H1 (cell line): Measurements from ENCODE around the gene SFR1. TPM values are rescaled to one million over a fixed set of nuclear protein-coding genes. Genes with fewer than 3 reads are reported as not detected.

Experiments used
- CTCF ChIA-PET: fragments of 300-600 bp; sonication (Branson Sonifier 250); formaldehyde crosslinking; loops from one replicate; lab custom pipeline; 2021; ENCODE audit not compliant: partially characterized antibody; lab: Charles Lee
- POLR2A ChIA-PET: fragments of 300-600 bp; sonication (Branson Sonifier 250); formaldehyde crosslinking; loops from one replicate; lab custom pipeline; 2021; ENCODE audit warnings: inconsistent platforms; ENCODE audit not compliant: partially characterized antibody; lab: Charles Lee
- DNase-seq, 2 experiments: peaks; one replicate each; pipeline versions ENCODE4 v3.0.0 to v3.0.0-alpha.2; 2010 to 2022; ENCODE audit warnings: low spot score in 2 of 2, low read depth in 1 of 2, mixed read lengths in 1 of 2
- FAIRE-seq: peaks from 2 replicates; lab custom pipeline; 2011; peaks lifted over from hg19 to GRCh38; lab: Jason Lieb, UNC
- H2AFZ ChIP-seq: 2 replicates; pipeline ENCODE4 v1.8.1; 2012; ENCODE audit warnings: low read length, inconsistent platforms
- H2AK5ac ChIP-seq: 2 replicates; pipeline ENCODE4 v1.6.1; 2013; ENCODE audit warnings: low read depth, low read length
- H2BK120ac ChIP-seq: replicated peaks from 2 replicates; pipeline ENCODE3; 2013; ENCODE audit warnings: low read depth, low read length, inconsistent platforms
- H2BK12ac ChIP-seq: 2 replicates; pipeline ENCODE4 v1.6.1; 2013; ENCODE audit warnings: low read depth, low read length
- H2BK15ac ChIP-seq: 2 replicates; pipeline ENCODE4 v1.6.1; 2013; ENCODE audit warnings: low read length
- H2BK20ac ChIP-seq: 2 replicates; pipeline ENCODE4 v1.6.1; 2013; ENCODE audit warnings: low read length
- H2BK5ac ChIP-seq: 2 replicates; pipeline ENCODE4 v1.6.1; 2013; ENCODE audit warnings: low read depth, low read length
- H3K14ac ChIP-seq: 2 replicates; pipeline ENCODE4 v1.6.1; 2013; ENCODE audit warnings: inconsistent platforms; ENCODE audit not compliant: insufficient read length
- H3K18ac ChIP-seq: 2 replicates; pipeline ENCODE4 v1.6.1; 2013; ENCODE audit warnings: low read length; ENCODE audit errors: extremely low read depth
- H3K23ac ChIP-seq: 2 replicates; pipeline ENCODE4 v1.6.1; 2013; ENCODE audit warnings: inconsistent platforms; ENCODE audit not compliant: insufficient read length
- H3K23me2 ChIP-seq: 2 replicates; pipeline ENCODE4 v1.6.1; 2013; ENCODE audit warnings: low read depth, low read length
- H3K27ac ChIP-seq: 2 replicates; pipeline ENCODE4 v1.6.1; 2011; ENCODE audit warnings: low read depth, low read length, inconsistent platforms
- H3K27me3 ChIP-seq, 4 experiments: replicated peaks in 1 of 4; 1 replicate in 1 of 4; 2 replicates in 3 of 4; pipeline versions ENCODE4 v1.6.1 to v1.8.1; 2011 to 2013; ENCODE audit warnings: low read length in 3 of 4, mild to moderate bottlenecking in 3 of 4, inconsistent platforms in 2 of 4, mixed read lengths in 2 of 4, moderate library complexity in 1 of 4; ENCODE audit not compliant: control insufficient read depth in 3 of 4, insufficient read depth in 3 of 4; ENCODE audit errors: extremely low read depth in 1 of 4
- H3K36me3 ChIP-seq, 4 experiments: 2 replicates each; pipeline versions ENCODE4 v1.6.1 to v1.8.1; 2011 to 2013; ENCODE audit warnings: mild to moderate bottlenecking in 4 of 4, low read length in 3 of 4, moderate library complexity in 2 of 4, control low read depth in 1 of 4, inconsistent platforms in 1 of 4; ENCODE audit not compliant: insufficient read depth in 4 of 4, control insufficient read depth in 2 of 4
- H3K4ac ChIP-seq: replicated peaks from 2 replicates; pipeline ENCODE3; 2013; ENCODE audit warnings: low read length, low read depth, mixed read lengths, inconsistent platforms; ENCODE audit not compliant: insufficient read length
- H3K4me1 ChIP-seq, 4 experiments: replicated peaks in 1 of 4; 1 replicate in 1 of 4; 2 replicates in 3 of 4; pipeline versions ENCODE4 v1.6.1 to v1.8.1; 2011 to 2013; ENCODE audit warnings: low read length in 3 of 4, inconsistent platforms in 2 of 4, mixed read lengths in 1 of 4; ENCODE audit not compliant: insufficient read depth in 4 of 4, control insufficient read depth in 3 of 4
- H3K4me2 ChIP-seq, 2 experiments: 2 replicates each; pipeline versions ENCODE4 v1.6.1 to v1.8.1; 2011 to 2013; ENCODE audit warnings: low read depth in 2 of 2, low read length in 2 of 2, control low read depth in 1 of 2, inconsistent platforms in 1 of 2, mild to moderate bottlenecking in 1 of 2; ENCODE audit not compliant: insufficient read depth in 1 of 2
- H3K4me3 ChIP-seq, 4 experiments: fragments of 200-600, 300-600 bp in 1 of 4; sonication (generic), shearing (Covaris generic), sonication (Bioruptor Twin) in 1 of 4; 2 replicates each; pipeline versions ENCODE4 v1.5.1 to v1.8.1; 2011 to 2016; ENCODE audit warnings: low read length in 4 of 4, low read depth in 3 of 4, control low read depth in 2 of 4, inconsistent platforms in 2 of 4, mild to moderate bottlenecking in 2 of 4, mixed read lengths in 1 of 4, moderate library complexity in 1 of 4; ENCODE audit not compliant: insufficient read depth in 2 of 4; ENCODE audit errors: extremely low read depth in 1 of 4
- H3K56ac ChIP-seq: replicated peaks from 2 replicates; pipeline ENCODE3; 2013; ENCODE audit warnings: low read depth, mild to moderate bottlenecking, mixed read lengths, low read length, inconsistent platforms; ENCODE audit not compliant: insufficient read length
- H3K79me1 ChIP-seq: 2 replicates; pipeline ENCODE4 v1.6.1; 2013; ENCODE audit warnings: low read depth, low read length, control low read depth
- H3K79me2 ChIP-seq, 2 experiments: 2 replicates each; pipeline versions ENCODE4 v1.6.1 to v1.8.1; 2012 to 2013; ENCODE audit warnings: low read length in 2 of 2, mild to moderate bottlenecking in 2 of 2, inconsistent platforms in 1 of 2; ENCODE audit not compliant: insufficient read depth in 2 of 2, control insufficient read depth in 1 of 2
- H3K9ac ChIP-seq, 4 experiments: replicated peaks in 1 of 4; 1 replicate in 1 of 4; 2 replicates in 3 of 4; pipeline versions ENCODE4 v1.6.1 to v1.8.1; 2011 to 2013; ENCODE audit warnings: low read depth in 3 of 4, low read length in 3 of 4, control low read depth in 2 of 4, mild to moderate bottlenecking in 2 of 4, moderate library complexity in 2 of 4, inconsistent platforms in 1 of 4; ENCODE audit errors: extremely low read depth in 1 of 4
- H3K9me3 ChIP-seq, 2 experiments: 2 replicates each; pipeline versions ENCODE4 v1.6.1 to v1.8.1; 2012 to 2013; ENCODE audit warnings: mild to moderate bottlenecking in 2 of 2, moderate library complexity in 2 of 2, control low read depth in 1 of 2, inconsistent platforms in 1 of 2, low read depth in 1 of 2, low read length in 1 of 2, mixed read lengths in 1 of 2; ENCODE audit not compliant: insufficient read depth in 2 of 2
- H4K20me1 ChIP-seq, 2 experiments: replicated peaks in 1 of 2; 2 replicates each; pipeline versions ENCODE3 to v1.8.1; 2011 to 2013; ENCODE audit warnings: inconsistent platforms in 2 of 2, low read length in 2 of 2, mild to moderate bottlenecking in 1 of 2; ENCODE audit not compliant: insufficient read depth in 2 of 2, control insufficient read depth in 1 of 2
- H4K5ac ChIP-seq: 2 replicates; pipeline ENCODE4 v1.6.1; 2013; ENCODE audit warnings: low read length, low read depth, mixed read lengths, inconsistent platforms; ENCODE audit not compliant: insufficient read length
- H4K8ac ChIP-seq: 2 replicates; pipeline ENCODE4 v1.8.0; 2013; ENCODE audit warnings: mild to moderate bottlenecking, moderate library complexity, low read length, inconsistent platforms; ENCODE audit not compliant: insufficient read depth; ENCODE audit errors: extremely low read depth
- H4K91ac ChIP-seq: replicated peaks from 2 replicates; pipeline ENCODE3; 2013; ENCODE audit warnings: low read length, mixed read lengths, inconsistent platforms; ENCODE audit not compliant: insufficient read length
- EGR1 ChIP-seq: IDR thresholded peaks from 2 replicates; pipeline ENCODE4 v1.6.1; 2011; ENCODE audit warnings: low read depth, low read length, borderline replicate concordance
- HDAC2 ChIP-seq, 2 experiments: fragments of 300-600 bp in 1 of 2; sonication (generic) in 1 of 2; IDR thresholded peaks; 2 replicates each; pipeline ENCODE4 v1.6.1; 2011 to 2012; ENCODE audit warnings: low read depth in 2 of 2, low read length in 2 of 2, mild to moderate bottlenecking in 2 of 2, moderate library complexity in 2 of 2, borderline replicate concordance in 1 of 2, inconsistent platforms in 1 of 2
- polyA plus RNA-seq, 7 experiments: library from polyadenylated mRNA; depleted of rRNA in 3 of 7; stranded (reverse) in 5 of 7; unstranded in 2 of 7; fragments of >200 nt in 5 of 7; fragments of 200-250 nt in 2 of 7; gene quantifications; 1 replicate in 5 of 7; 2 replicates in 1 of 7; 4 replicates in 1 of 7; pipeline versions ENCODE4 v1.2.1 to v1.2.3, GENCODE V29; 2011 to 2013; ENCODE audit warnings: missing spikeins in 2 of 7, mixed read lengths in 2 of 7
- total RNA-seq: library from RNA; stranded (reverse); fragmentation: NEBNext Ultra II Directional; extraction: Animal tissue kit (Norgen Biotek cat#: 25700); gene quantifications from 2 replicates; pipeline ENCODE4 v1.2.1, GENCODE V29; 2021

Gene SFR1
- total and polyA plus RNA-seq, 2 of the 8 experiments (the other 6 are each of a cell fraction or from before 2014, with no cell fraction given): 3.4 to 7.7 TPM

- Histone ChIP-seq H3K36me3 (0 out of 8 replicates have a peak, but pooled peaks cover 0 to 2% (median 0%) of the 10 kb centered on the region in 4 experiments), H2BK120ac (no peak overlapping the region), H3K4ac (no peak overlapping the region), H2BK12ac (no peak overlapping the region), H2AK5ac (no peak overlapping the region), H3K4me1 (peaks cover 0 to 5% (median 0%) of the 10 kb centered on the region in 4 experiments; a peak in 3 of 7 replicates), H3K27ac (no peak overlapping the region), H4K5ac (no peak overlapping the region), H3K9ac (no peak overlapping the region), H4K8ac (no peak overlapping the region), H3K23me2 (no peaks in the 10 kb centered on the region), H3K23ac (no peak overlapping the region), H3K4me3 (no peak overlapping the region), H3K79me2 (no peaks in the 10 kb centered on the region), H2BK5ac (no peak overlapping the region), H3K79me1 (no peaks in the 10 kb centered on the region), H2AFZ (no peak overlapping the region), H3K9me3 (peaks cover 0 to 8% of the 10 kb centered on the region in 2 experiments; a peak in 1 of 4 replicates), H2BK15ac (no peak overlapping the region), H3K18ac (no peak overlapping the region), H3K56ac (no peak overlapping the region), H3K14ac (no peak overlapping the region), H2BK20ac (no peak overlapping the region), H4K91ac (no peak overlapping the region), H4K20me1 (no peaks in the 10 kb centered on the region), H3K27me3 (no peaks in the 10 kb centered on the region), H3K4me2 (no peak overlapping the region)
- no peak for DNase-seq
- no peak for FAIRE-seq
- ChIA-PET POLR2A (no interaction called here), CTCF (interaction anchor here (1.0 kb wide), 1 partner anchor 73 kb away, joined by 3 read pairs; no protein-coding TSS in a partner anchor)
- TF ChIP-seq EGR1 (no peak), HDAC2 (IDR thresholded peaks at IDR 0.05; ENCODE audit: borderline replicate concordance in 1 of 2, low read depth in 2 of 2, low read length in 2 of 2) (no peak)
These were observed 29.8 kb downstream of the SFR1 start for GRCh38 chr10:104151737-104152136.
